Activated T-helper 9 cell treated with anti-CD3 and anti-CD28 coated beads, Interleukin-2, amount 50 U/mL, for 16 hours (primary cell): ENCODE data around the gene QSOX2.

Experiments used
- DNase-seq: peaks from one replicate; pipeline ENCODE4 v3.0.0-alpha.2; 2020; ENCODE audit warnings: low read depth

The QSOX2 gene

DNA sequence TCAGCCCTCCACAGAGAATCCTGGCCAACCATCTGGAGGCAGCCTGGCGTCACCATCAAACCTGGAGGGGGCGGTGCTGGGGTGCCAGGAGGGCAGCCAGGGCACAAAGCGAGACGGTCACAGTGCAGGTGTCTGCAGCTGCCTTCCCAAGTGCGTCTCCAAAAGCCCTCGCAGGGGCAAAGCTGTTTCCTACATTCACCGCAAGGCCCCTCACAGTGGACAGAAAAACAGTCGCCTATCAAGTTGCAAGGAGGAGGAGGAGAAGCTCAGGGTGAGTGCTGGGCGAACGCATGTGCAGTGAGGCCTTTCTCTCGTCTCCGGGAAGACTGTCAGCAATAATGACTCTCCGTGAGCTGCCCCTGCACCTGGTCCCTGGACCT is 22.7 kb downstream of the QSOX2 start:
- no peak for DNase-seq

DNA sequence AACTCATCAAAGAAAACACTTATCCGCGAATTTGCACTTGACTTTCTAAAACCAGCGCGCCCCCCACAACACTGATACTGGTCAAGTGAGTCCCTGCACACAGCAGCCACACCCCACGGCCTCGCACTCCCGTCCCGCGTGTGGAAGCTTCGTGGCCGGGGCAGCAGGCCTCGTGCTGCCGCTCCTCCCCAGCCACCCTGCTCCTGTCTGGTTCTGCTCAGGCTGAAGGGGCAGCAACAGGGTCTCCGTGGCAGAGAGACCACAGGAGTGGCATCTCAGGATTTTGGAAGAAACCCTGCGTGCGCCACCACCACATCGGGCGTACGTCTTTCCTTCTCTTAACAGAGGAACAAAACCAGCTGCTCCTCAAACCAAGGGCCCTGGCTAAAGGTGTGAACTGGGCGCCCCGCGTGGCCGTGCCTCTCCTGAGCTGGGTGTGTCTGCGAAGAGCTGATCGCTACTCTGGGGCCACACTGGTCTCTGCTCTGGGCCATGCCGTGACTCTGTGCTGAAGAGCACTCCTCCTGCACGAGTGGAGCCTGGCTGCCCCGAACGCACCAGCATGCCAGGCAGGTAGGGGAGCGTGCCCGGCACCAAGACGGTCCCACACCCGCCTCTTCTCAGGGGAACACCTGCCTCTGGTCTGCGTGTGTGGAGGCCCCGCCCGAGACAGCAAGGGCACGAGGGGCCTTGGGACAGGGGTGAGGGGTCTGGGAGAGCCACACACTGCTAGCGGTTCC is 23.3 kb downstream of the QSOX2 start:
- DNase-seq = no peak

DNA sequence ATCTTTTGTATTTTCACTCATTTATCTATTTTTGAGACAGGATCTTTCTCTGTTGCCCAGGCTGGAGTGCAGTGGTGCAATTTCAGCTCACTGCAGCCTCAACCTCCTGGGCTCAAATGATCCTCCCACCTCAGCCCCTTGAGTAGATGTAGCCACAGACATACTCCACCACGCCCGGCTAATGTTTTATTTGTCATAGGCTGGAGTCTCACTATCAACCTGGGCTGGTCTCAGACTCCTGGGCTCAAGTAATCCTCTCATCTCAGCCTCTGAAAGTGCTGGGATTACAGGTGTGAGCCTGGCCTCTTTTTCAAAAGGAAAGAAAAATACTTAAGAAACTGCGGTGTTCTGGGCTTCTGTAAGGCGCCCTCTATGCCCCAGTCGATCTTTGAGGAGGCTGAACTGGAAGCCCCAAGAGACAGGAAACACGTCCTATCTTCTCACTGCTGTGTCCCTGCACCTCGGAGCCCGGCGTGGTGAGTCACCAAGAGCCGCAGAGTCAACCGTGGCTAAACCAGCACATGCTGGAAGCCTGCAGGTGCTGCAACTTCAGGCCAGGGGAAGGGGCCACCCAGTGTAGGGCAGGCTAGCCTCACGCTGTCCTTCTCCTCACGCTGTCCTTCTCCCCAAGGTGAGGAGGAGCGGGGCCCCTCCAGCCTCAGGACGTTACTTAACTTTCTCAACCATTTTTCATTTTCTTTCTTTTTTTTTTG is 25.4 kb downstream of the QSOX2 start:
- DNase-seq = peak; percentile 19

DNA sequence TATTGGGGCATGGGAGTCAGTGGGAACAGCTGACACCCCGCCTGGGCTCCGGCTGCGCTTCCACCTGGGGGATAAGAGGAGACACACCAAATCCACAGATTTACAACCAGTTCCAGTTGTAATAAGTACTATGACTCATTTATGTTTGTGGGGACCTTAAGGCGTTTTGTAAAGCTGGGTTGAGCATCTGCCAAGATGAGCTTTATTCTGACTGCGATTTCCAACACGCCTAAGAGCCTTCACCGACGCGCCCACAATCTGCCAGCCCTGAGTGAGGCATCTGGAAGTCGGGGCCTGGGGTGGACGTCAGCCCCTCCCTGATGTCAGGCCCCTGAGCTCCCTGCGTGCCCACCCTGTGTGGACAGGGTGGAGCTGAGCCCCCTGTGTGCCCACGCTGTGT is 26.3 kb downstream of the QSOX2 start:
- no peak for DNase-seq

DNA sequence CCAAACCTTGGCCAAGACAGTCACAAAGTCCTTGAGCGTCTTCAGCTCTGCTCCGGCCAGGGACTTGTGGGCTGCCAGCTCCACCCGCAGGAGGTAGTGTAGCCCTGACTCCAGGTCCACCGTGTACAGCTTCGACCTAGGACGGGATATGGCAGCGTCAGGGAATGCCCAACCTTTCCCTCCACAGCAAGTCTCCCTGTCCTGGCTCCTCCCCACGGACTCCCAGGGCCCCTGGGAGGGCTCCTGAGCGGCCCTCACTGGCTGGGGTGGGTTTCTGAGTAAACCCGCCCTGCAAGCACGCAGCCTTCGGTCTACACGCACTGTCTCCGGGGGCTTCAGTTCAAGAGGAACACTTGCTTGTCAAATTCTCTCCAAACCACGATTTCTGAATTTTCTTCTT is 26.9 kb downstream of the QSOX2 start:
- DNase-seq = no peak

DNA sequence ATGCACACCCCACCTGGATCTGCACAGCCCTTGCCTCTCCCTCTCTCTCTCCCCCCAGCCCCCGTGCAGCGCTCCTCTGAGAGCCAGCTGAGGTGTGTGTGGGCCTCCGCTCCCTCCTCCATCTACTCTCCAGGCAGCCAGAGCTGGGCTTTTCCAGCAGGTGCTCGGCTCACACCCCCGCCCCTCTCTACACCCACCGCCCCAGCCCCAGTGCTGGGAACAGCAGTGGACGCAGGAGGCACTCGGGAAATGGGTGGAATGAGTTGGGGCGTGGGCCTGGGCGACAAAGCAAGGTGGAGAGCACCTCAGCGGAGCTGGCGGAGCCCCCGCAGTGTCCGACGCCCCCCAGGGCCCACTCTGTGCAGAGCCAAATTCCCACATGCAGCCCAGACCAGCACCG is 27.3 kb downstream of the QSOX2 start:
- DNase-seq = no peak

DNA sequence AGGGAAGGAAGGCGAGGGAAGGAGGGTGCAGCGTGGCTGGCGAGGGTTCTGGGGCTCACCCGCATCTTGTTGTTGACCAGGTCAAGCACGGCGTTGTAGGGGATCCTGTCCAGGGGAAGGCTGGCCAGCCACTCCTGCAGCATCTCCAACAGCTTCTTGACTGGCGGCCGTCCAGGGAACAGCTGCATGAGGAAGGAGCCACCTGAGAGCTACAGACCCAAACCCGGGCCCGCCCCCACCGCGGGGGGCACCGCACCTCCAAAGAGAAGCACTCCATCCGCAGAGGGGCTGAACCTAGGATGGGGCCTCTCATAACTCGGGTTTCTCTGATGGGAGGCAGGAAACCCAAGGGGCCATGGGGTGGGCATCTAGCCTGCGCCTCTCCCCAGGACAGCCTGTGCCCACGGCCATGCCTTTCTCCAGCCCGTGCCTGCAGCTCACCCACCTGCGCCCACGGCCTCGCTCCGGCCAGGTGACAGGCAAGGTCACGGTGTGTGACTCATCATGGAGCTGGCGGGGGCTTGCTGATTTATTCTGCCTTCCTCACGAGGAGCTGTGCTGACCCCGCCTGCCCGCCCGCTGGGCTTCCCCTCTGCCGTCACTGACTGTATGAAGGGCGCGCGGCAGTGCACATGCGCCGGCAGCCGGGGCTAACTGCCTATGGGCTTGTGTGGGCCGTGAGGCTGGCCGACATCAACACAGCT is 28.9 kb downstream of the QSOX2 start:
- no peak for DNase-seq

DNA sequence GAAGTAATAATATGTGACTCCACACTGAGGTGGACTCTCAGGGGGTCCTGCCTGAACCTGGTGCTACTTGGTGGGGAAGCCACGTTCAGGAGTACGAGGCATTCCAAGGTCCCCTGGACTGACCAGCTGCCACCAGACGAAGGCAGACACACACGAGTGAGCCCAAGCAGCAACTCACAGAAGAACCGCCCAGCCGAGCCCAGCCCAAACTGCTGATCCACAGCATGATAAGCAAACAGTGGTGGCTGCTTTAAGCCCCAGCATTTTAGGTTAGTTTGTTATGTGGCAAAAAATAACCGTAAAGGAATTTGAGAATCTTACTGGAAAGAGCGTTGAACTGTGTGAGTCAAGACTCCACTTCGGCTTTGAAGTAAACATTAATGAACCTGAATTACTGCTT is 31.9 kb downstream of the QSOX2 start:
- no peak for DNase-seq

DNA sequence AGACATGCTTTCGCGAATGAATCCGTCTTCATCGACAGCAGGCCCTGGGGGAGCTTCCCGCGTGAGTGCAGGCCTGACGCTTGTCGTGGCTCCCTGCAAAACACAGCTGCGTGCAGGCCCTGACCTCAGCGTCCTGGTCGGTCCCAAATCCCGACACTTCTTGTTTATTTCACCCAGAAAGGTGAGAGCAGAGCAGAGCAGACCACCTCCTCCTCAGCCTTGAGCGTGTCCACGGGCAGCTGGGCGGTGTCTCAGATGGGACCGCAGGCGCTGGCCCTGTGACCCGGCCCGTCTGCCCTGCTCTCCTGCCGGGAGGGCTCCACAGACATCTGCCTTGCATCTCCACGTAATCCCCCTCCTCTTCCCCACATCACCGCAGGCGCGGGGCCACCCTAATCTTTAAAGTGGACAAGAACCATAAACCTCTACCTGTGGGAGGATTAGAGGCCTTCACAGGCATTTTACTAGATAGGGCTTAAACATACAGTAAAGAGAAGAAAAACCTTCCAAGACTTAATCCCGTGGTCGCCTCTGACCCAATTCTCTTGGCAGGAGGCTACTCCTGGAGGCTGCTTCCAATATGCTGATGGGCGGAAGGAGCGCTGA is 33.2 kb downstream of the QSOX2 start:
- DNase-seq = no peak

DNA sequence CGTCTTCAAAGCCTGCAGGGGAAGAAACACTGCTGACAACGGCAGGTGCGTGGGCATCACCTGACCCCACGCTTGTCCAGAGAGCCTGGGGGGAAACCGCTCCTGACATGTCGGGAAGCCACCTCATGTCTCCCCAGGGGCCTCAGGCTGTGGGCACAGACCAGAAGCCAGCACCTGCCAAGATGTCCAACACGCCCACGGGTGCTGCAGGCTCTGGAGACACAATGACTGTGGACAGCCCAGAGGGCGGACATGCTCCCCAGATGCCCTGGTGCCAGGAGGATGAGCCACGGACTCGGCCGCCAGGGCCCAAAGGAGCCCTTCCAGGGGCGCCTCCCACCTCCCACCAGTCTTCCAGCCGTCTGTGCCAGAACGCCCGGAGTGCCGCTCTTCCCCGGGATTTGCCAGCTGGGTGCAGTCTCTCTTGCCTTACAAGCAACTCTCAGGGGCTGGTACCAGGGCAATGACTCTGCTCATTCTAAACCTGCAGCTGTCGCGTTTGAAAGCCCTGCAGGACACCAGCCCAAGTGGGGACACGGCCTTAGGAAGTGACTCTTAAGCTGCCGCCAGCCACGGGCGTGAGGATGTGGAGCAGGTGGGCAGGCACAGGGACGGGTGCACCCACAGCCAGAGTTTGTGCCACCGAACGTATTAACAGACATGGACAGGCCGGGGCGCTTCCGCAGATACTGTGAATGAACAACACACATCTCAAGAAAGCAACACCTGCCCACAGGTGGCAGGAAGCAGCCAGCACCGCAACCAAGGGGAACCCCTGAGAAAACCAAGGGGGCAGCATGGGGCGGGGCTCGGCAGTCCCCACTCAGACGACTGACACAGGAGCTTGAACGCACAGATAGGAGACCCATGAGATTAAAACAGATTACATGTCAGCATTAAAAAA is 33.9 kb downstream of the QSOX2 start:
- DNase-seq = no peak

DNA sequence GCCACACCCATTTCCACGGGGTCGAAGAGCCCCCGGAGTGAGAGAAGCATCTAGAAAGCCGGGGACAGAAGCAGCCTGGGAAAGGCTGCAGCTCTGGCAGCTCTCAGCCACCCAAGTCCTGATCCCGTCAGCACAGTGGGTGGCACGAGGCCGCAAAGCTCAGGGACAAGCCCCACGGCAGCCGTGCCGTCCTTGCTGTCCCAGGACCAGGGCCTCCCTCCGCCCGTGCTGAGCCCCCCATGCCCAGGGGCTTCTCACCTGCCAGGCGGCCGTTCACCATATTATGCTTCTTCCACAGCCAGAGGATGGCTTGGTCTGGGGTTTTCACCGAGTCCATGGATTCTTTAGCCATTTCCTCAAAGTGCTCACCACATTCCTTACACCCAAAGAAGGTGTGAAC is 34.6 kb downstream of the QSOX2 start:
- DNase-seq = no peak

DNA sequence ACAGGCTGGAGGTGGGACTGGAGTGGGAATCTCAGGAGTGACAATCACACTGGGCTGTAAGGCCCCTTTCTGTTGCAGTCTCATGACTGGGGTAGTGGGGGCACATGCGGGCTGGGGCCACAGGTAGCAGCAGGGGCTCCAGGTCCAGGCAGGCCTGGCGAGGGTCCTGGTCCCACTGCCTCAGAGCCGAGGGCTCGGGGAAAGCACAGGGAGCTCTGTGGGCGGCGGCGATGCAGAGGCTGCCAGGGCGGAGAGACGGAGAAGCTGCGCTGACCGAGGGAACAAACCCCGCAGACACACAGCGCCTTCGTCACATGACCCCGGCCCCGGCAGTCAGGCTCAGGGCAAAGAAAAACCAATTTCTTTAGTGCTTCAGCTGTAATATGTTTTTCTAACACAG is 35.3 kb downstream of the QSOX2 start:
- DNase-seq = no peak

DNA sequence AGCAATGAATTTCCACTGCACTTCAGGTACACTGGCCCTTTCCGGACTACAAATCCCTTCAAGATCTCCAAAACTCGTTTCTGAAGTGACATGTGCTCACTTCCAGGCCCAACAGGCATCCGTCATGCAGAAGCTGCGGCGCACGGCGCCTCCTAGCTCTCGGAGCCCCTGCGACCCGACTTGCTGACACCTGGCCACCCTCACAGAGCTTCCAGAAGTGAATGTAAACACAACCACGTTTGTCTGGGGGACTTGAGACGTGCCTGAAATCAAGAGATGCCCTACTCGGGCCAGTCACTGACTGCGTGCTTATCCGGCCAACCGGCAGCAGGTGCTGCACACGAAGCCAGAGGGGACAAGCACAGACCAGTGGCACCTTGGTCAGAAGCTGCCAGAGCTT is 35.8 kb downstream of the QSOX2 start:
- DNase-seq = no peak

DNA sequence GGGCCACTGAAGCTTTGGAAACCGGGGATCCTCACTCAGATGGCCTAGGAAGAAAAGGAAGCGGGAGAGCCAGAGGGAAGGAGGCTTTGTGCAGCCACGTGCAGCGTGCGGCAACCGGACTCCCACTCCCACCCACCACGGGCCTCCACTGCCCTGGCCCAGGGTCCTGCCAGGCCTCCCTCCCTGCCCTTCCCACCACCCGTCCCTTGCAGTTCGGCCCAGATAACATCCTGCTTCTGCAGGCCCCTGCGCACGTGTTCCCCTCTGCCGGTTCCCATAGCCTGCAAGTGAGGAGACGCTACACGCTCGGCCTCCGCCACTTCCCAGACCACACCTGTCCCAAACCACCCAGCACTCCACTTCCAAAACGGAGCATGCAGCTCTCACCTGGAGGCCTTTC is 36.4 kb downstream of the QSOX2 start:
- no peak for DNase-seq

DNA sequence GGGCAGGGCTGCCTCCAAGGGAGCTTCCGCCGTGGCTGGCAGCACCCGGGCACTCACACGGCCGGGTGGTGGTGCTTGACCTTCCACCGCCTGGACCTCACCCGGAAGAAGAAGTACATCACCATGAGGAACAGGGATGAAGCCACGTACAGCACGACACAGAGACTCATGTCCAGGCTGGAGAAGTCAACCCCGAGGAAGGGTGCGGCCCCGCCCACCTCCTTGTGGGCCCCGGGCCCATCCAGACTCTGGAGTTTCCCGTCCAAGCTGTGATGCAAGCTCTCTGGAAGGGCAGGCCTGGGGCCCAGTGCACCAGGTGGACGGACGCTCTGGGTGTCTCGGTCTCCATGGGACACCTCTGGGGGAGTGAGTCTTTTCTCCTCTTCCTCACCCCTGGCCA is 36.9 kb downstream of the QSOX2 start:
- DNase-seq = no peak

DNA sequence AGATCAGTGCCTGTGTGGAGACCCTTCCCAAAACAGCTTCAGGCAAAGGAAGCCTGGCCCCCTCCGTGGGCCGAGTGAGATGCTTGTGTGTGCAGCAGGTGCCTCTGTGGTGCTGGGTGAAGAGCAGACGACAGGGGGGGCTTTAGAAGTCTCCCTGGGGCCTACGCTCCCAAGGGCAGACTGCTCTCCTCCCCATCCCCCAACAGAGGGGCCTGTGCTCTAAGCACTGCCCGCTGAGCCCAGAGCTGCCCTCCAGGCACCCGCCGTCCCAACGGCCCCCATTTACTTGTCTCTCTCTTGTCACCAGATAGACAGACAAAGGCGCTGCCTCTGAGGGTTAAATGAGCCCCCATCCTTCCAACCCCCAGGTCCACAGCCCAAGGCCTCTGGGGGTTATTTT is 38.0 kb downstream of the QSOX2 start:
- DNase-seq = no peak

DNA sequence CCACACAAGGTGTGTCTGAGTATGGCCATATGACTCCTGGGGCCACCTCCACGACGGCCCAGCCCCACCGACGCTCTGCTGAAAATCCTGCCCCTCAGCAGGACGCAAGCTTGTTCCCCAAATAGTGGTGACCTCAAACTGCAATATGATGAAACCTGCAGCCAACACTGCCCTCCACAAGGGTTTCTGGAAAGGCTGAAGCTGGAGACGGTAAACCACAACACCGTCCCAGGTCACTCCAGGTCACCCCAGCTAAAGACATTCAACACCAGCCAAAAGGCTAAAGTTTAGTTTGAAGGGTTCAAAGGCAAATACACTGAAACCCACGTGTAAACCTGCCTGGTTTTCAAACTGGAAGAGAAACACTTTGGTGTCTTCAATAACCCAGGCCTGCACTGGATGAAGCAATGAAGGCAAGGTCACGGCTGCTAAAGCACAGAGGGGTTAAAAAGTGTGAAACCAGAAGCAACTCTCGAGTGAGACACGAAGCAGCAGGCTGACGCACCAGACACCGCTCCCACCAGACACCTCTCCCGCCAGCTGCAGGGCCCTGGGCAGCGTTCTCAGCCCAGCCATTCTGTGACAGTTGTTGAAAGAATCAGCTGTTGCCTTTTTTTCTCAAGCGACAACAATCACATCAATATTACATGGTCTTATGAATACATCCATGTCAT is 38.9 kb downstream of the QSOX2 start:
- DNase-seq = no peak

DNA sequence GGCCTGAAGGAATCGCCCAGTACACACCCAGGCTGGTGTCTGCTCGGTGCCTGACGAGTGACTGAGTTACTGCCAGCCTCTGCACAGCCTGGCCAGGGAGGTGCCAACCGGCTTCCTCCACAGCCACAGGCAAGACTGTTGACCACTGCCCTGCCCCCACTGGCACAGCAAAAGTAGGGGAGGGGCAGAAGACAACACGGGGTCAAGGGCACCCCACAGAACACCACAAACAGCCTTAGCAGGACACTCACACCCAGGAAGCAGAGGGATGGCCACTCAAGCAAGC is 40.0 kb downstream of the QSOX2 start:
- DNase-seq = no peak

DNA sequence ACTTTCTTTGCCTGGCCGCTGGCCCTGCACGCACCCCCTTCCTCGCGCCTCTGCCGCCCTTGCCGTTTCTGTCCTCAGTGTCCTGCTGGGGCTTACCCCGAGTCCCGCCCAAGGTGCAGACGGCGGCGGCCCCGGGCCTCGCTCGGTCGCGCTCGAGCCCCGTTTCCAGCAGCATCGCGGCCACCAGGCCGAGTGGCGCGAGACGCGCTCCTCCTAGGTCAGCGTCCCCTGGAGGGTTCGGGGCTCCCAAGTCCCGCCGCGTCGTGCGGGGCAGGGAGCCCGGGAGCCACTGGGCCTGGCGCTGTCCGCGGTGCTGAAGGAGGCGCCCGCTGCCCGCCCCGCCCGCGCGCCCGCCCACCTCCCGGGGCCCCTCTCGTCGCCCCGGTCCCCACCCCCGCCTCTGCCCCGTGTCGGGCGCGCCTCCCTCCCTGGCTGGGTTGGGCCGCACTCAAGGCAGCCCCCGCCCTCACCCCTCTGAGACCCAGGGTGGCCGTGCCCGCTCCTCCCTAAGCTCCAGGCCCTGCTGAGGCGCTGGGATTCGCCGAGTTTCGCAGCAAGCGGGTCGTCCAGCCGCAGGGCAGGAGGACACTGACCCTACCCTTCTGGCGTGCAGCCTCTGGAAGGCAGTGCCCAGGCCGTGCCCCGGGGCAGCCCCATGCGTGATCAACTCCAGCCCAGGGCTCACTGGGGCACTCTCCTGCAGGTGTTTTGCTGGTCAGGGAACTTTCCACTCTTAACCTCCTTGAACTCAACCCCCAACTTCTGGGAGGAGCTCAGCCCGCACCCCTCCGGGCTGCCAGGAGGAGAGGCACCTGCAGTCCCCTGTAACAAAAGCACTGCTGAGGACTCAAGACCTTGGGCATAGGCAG is 40.5 kb downstream of the QSOX2 start, which contains the start of gene LHX3:
LHX3 (minus strand) TSS at position 291 of the 869 bp plus-strand sequence; CDS start at position 175, 116 bp downstream.
- no peak for DNase-seq

DNA sequence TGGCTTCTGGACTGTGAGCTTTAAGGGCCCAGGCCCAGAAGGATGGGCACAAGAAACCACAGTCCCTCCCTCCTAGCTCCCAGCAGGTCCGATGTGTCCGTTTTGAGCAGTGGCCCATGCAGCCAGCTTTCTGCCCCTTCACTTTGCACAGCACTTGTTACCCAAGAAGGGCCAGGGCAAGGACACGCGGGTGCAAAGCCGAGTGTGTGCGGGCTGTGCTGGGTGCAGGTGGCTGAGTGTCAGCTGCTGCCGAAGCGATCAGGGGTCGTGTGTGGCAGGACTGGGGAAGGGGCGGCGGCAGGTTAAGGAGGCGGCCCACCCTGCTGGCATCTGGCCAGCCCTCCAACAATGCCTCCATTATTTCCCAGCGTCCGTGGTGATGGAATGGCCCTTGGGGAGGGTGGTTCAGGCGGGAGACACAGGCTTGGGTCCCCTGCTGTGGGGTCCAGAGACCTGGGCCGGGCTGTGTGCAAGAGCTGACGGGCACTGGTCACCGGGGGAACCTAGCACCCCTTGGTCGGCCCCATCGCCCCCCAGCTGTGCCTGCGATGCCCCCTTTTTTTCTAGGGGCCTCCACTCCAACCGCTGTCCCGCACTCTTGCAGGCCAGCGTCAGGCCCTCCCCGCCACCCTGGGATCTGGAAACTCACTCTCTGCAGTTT is 41.3 kb downstream of the QSOX2 start:
- DNase-seq = no peak
